ENCODE data around the gene ZNF829. TPM values are rescaled to one million over a fixed set of nuclear protein-coding genes. Genes with fewer than 3 reads are reported as not detected.

ZNF829 gene
- 0.81 and 2.1 TPM in 2 replicates for total RNA-seq

DNA sequence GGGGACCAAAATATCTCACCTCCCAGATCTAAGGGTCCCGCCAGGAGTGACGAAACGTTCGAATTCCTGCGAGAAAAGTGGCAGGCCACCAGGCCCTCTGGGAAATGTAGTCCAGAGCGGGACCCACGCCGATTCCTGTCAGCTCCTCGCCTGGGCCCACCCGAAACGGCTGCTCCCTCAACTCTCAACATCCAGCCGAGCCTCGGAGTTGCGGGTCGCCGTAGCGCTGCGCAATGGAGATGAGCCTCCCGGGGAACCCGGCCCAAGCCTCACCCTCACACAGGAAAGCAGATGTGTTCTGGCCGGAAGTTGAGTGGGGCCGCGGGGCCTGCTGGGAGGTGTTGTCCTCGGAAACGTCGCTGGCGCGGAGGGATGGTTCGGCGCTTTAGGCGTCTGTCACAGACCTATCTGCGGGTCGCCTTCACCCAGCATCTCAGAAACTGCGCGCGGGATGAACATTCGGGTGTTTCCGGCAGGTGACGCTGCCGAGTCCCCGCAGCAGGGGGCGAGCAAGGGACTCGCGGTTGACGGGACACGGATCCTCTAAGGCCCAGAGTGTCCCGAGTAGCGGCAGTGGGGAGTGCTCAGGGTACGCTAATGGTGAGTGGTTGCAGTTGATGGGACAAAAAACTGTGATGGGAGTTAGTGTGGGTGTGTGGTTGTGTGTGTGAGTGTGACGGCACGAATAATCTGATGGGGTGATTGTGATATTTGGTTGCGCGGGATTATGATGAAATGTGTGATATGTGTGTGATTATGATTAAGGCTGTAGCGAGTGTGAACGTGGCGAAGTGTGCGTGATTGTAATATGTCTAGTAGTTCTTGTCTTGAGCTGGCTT, at the start of gene ZNF829, which contains the start of gene ZNF568:
Gene ZNF829 (minus strand): TSS at position 300 of the 839 bp plus-strand sequence. CDS start 1,124 bp downstream, outside the sequence.
Gene ZNF568 (plus strand): TSS at position 341 of the 839 bp plus-strand sequence. CDS start 6,439 bp downstream, outside the sequence.

GRCh38 chr19:36850559-36851442, 65.3 kb downstream of the ZNF829 start, which contains the start of gene ZNF345:
Gene ZNF345 (plus strand): TSS chr19:36850876. CDS start chr19:36876831, 25,955 bp downstream.

Other genes starting within 250 kb of the ZNF829 start
- gene ZNF461, start 249.5 kb downstream of the ZNF829 start, total RNA-seq = 5.5 and 11.5 TPM in 2 replicates
- gene ZNF567, start 228.7 kb downstream of the ZNF829 start, total RNA-seq = 2.8 and 8.3 TPM in 2 replicates
- 0.97 and 4.8 TPM in 2 replicates for gene ZNF850, start 143.5 kb downstream of the ZNF829 start, total RNA-seq
- 5.0 and 12.5 TPM in 2 replicates for gene ZNF790, start 77.9 kb downstream of the ZNF829 start, total RNA-seq
- gene ZNF345, start 65.4 kb downstream of the ZNF829 start, total RNA-seq = 1.8 and 4.8 TPM in 2 replicates
- gene ZNF568, start within 50 bp of the ZNF829 start, total RNA-seq = 3.6 and 9.4 TPM in 2 replicates
- gene ZNF420, start 162.1 kb upstream of the ZNF829 start, total RNA-seq = 3.4 and 7.2 TPM in 2 replicates